GM19395 (cell line): ENCODE measurements around the gene LGMN.
"Not testable (repeated sequence)": the region's sequence is repeated elsewhere in the genome, so short reads cannot be mapped to it uniquely, and the experiment has no call there.

Source experiments
- ATAC-seq: cut with Tn5 transposase; IDR thresholded peaks from one replicate; pipeline ENCODE4 v1.9.1; 2021; ENCODE audit warnings: mild to moderate bottlenecking, moderate library complexity; ENCODE audit not compliant: unreplicated experiment

The LGMN gene

GRCh38 chr14:92729634-92730358, 18.6 kb downstream of the LGMN start:
- peak; percentile 89 for ATAC-seq

GRCh38 chr14:92728759-92729364, 19.6 kb downstream of the LGMN start:
- ATAC-seq, result peak; percentile 59

- ATAC-seq, result no peak
These were observed 21.5 kb downstream of the LGMN start for GRCh38 chr14:92726933-92727262.

GRCh38 chr14:92726135-92726932, 22.1 kb downstream of the LGMN start:
- ATAC-seq, result no peak

GRCh38 chr14:92724516-92725340, 23.7 kb downstream of the LGMN start:
- no peak for ATAC-seq

GRCh38 chr14:92719890-92720323, 28.5 kb downstream of the LGMN start:
- no peak for ATAC-seq

- no peak for ATAC-seq
These were observed 29.0 kb downstream of the LGMN start for GRCh38 chr14:92719421-92719820.

GRCh38 chr14:92718664-92719063, 29.8 kb downstream of the LGMN start:
- ATAC-seq, result no peak

GRCh38 chr14:92717571-92718042, 30.8 kb downstream of the LGMN start:
- no peak for ATAC-seq

- no peak for ATAC-seq
These were observed 32.3 kb downstream of the LGMN start for GRCh38 chr14:92716131-92716530.

- ATAC-seq, result not testable (repeated sequence)
These were observed 33.6 kb downstream of the LGMN start for GRCh38 chr14:92714739-92715307.

- ATAC-seq, result no peak
These were observed 35.8 kb downstream of the LGMN start for GRCh38 chr14:92712654-92713051.

- ATAC-seq, result no peak
These were observed 36.3 kb downstream of the LGMN start for GRCh38 chr14:92711976-92712653.

- no peak for ATAC-seq
These were observed 38.5 kb downstream of the LGMN start for GRCh38 chr14:92710001-92710341.

- no peak for ATAC-seq
These were observed 39.0 kb downstream of the LGMN start for GRCh38 chr14:92709340-92710000.

GRCh38 chr14:92706386-92706785, 42.0 kb downstream of the LGMN start:
- ATAC-seq, result no peak

GRCh38 chr14:92704821-92705220, 43.6 kb downstream of the LGMN start:
- ATAC-seq, result no peak

GRCh38 chr14:92704036-92704804, 44.2 kb downstream of the LGMN start:
- ATAC-seq, result peak; percentile 98

GRCh38 chr14:92703516-92703915, 44.9 kb downstream of the LGMN start:
- no peak for ATAC-seq
